Measurements from ENCODE around the gene ZG16.
"Not testable (repeated sequence)": the region's sequence is repeated elsewhere in the genome, so short reads cannot be mapped to it uniquely, and the experiment has no call there.

ZG16 gene

DNA sequence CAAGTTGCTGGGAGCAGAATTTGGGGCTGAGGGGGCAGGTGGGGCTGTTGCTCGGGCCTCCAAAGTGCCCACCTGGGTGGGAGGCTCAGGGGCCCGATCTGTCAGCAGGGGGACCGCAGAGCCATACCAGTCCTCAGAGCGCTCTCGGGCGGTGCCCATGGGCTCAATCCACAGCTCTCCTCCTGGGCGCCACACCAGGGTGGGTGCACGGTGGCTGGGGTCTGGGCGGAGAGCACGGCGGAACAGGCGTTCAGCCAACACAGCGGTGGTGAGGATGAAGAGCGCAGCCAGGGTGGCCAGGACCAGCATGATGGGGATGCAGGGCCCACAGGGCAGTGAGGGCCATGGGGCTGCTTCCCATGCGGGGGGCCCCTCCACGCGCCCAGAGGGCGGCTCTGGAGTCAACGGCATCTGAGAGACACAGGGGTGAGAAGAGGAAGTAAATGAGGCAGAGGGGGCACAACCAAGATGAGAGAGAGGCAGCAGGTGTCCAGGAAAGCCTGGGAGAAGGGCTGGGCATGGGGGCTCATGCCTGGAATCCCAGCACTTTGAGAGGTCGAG lies 33.4 kb upstream of the ZG16 start:
- H3K4me3 ChIP-seq (replicated peaks; ENCODE audit: low read depth, low read length) = no peak overlapping the region
- DNase-seq (ENCODE audit: extremely low read depth, low read depth) = no peak
- TF ChIP-seq, protein P1, sequence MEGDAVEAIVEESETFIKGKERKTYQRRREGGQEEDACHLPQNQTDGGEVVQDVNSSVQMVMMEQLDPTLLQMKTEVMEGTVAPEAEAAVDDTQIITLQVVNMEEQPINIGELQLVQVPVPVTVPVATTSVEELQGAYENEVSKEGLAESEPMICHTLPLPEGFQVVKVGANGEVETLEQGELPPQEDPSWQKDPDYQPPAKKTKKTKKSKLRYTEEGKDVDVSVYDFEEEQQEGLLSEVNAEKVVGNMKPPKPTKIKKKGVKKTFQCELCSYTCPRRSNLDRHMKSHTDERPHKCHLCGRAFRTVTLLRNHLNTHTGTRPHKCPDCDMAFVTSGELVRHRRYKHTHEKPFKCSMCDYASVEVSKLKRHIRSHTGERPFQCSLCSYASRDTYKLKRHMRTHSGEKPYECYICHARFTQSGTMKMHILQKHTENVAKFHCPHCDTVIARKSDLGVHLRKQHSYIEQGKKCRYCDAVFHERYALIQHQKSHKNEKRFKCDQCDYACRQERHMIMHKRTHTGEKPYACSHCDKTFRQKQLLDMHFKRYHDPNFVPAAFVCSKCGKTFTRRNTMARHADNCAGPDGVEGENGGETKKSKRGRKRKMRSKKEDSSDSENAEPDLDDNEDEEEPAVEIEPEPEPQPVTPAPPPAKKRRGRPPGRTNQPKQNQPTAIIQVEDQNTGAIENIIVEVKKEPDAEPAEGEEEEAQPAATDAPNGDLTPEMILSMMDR (IDR thresholded peaks at IDR 0.05; ENCODE audit: low read depth, low read length, missing control alignments) = no peak

- TF ChIP-seq, protein P1 (IDR thresholded peaks at IDR 0.05; ENCODE audit: low read depth, low read length, missing control alignments) = no peak
- H3K4me3 ChIP-seq (replicated peaks; ENCODE audit: low read depth, low read length) = no peak overlapping the region
- DNase-seq (ENCODE audit: extremely low read depth, low read depth) = no peak
Measured at GRCh38 chr16:29745121-29745852, 32.8 kb upstream of the ZG16 start.

DNA sequence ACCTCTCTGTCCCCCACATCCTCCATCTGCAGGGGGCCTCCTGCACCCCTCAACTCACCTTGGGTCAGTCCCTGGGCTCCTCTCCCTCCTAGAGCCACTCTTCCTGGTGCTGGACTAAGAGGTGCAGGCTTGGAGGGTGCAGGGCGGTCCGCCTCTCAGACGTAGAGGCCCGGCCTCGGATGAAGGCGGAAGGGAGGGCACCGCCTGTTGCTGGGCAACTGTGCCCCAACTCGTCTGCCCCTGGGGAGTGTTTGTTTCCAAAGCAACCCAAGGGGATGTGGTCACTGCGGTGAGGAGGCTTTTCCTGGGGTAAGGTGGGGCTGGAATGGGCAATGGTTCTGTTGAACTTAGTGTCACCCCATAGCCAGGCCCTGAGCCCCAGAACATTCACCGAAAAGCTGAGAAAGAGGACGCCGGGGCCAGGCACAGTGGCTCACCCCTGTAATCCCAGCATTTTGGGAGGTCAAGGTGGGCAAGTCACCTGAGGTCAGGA lies 32.2 kb upstream of the ZG16 start, which contains the start of gene C16orf54:
Gene C16orf54 (minus strand): TSS at position 138 of the 493 bp plus-strand sequence. CDS start 1,039 bp downstream, outside the sequence.
- H3K4me3 ChIP-seq (replicated peaks; ENCODE audit: low read depth, low read length) = no peak within 1 kb of the TSS
- TF ChIP-seq, protein P1 (IDR thresholded peaks at IDR 0.05; ENCODE audit: low read depth, low read length, missing control alignments) = no peak
- DNase-seq (ENCODE audit: extremely low read depth, low read depth) = no peak

GRCh38 chr16:29746518-29746917 lies 31.5 kb upstream of the ZG16 start:
- H3K4me3 ChIP-seq (replicated peaks; ENCODE audit: low read depth, low read length); DNase-seq (ENCODE audit: extremely low read depth, low read depth): not testable (repeated sequence)

DNA sequence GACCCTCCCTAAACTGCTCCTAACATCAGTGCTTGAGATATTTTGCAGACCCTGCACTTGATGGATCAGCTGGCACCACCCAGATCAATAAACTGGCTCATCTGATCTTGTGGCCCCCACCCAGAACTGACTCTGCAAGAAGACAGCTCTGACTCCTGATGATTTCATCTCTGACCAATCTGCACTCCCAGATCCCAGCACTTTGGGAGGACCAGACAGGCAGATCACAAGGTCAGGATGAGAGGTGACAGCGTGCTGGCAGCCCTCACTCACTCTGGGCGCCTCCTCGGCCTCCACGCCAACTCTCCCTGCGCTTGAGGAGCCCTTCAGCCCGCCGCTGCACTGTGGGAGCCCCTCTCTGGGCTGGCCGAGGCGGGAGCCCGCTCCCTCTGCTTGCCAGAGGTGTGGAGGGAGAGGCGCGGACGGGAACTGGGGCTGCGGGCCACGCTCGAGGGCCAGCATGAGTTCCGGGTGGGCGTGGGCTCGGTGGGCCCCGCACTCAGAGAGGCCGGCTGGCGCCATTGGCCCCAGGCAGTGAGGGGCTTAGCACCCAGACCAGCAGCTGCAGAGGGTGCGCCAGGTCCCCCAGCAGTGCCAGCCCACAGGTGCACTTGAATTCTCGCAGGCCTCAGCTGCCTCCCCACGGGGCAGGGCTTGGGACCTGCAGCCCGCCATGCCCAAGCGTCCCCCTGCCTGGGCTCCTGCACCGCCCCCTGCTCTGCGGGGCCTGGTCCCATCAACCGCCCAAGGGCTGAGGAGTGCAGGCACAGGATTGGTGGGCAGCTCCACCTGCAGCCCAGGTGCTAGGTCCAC lies 29.9 kb upstream of the ZG16 start:
- TF ChIP-seq, protein P1 (IDR thresholded peaks at IDR 0.05; ENCODE audit: low read depth, low read length, missing control alignments) = no peak
- H3K4me3 ChIP-seq (replicated peaks; ENCODE audit: low read depth, low read length) = no peak overlapping the region
- no peak for DNase-seq (ENCODE audit: extremely low read depth, low read depth)

- not testable (repeated sequence) for H3K4me3 ChIP-seq (replicated peaks; ENCODE audit: low read depth, low read length); DNase-seq (ENCODE audit: extremely low read depth, low read depth)
Measured at GRCh38 chr16:29748760-29749149, 29.3 kb upstream of the ZG16 start.

DNA sequence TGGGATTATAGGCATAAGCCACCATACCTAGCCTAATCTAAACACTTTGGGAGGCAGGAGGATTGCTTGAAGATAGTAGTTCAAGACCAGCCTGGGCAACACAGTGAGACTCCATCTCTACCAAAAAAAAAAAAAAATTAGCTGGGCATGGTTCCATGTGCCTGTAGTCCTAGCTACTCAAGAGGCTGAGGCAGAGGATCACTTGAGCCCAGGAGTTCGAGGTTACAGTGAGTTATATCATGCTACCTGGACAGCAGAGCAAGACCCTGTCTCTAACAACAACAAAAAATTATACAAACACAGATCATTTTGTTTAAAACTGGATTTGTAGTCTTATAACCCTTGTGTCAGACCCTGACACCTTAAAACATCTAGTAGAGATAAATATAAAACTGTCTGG lies 24.5 kb upstream of the ZG16 start:
- H3K4me3 ChIP-seq (replicated peaks; ENCODE audit: low read depth, low read length) = no peak overlapping the region
- no peak for DNase-seq (ENCODE audit: extremely low read depth, low read depth)
- TF ChIP-seq, protein P1 (IDR thresholded peaks at IDR 0.05; ENCODE audit: low read depth, low read length, missing control alignments) = no peak
